Measurements from ENCODE around the gene QRICH1.

QRICH1 gene

GRCh38 chr3:49081429-49081828 lies 12.4 kb downstream of the QRICH1 start:
- peaks cover 34% of the 10 kb centered on the region for H3K36me3 ChIP-seq
- TF ChIP-seq CTCF (IDR thresholded peaks at IDR 0.05; ENCODE audit: low read depth, low read length): no peak
- H3K27me3 ChIP-seq (ENCODE audit: insufficient read depth, low read depth, severe bottlenecking): no peaks in the 10 kb centered on the region
- no peak overlapping the region for H3K27ac ChIP-seq
- no peak for DNase-seq
- no peaks in the 10 kb centered on the region for H3K9me3 ChIP-seq (ENCODE audit: severe bottlenecking)
- no peak overlapping the region for H3K4me3 ChIP-seq (ENCODE audit: low read depth, low read length)

DNA sequence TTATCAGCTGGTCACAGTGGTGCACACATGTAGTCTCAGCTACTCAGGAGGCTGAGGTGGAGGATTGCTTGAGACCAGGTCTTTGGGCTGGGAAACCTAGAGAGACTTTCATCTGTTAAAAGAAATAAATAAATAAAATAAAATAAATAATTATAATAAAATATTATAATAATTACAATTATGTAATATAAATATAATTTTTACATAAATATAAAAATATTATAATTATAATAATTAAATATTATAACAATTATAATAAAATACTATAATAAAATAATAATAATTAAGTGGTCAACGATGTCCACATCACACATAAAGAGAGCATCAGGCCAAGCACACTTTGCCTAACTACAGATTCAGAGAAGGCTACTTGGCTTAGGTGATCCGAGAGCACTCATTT lies 14.6 kb downstream of the QRICH1 start:
- Histone ChIP-seq H3K4me3 (ENCODE audit: low read depth, low read length) (no peak overlapping the region), H3K27me3 (ENCODE audit: insufficient read depth, low read depth, severe bottlenecking) (no peaks in the 10 kb centered on the region), H3K27ac (no peak overlapping the region), H3K36me3 (peaks cover 50% of the 10 kb centered on the region), H3K9me3 (ENCODE audit: severe bottlenecking) (no peaks in the 10 kb centered on the region)
- DNase-seq: no peak
- no peak for TF ChIP-seq CTCF (IDR thresholded peaks at IDR 0.05; ENCODE audit: low read depth, low read length)

- Histone ChIP-seq H3K27ac (no peak overlapping the region), H3K4me3 (ENCODE audit: low read depth, low read length) (no peak overlapping the region), H3K9me3 (ENCODE audit: severe bottlenecking) (no peaks in the 10 kb centered on the region), H3K36me3 (peaks cover 71% of the 10 kb centered on the region), H3K27me3 (ENCODE audit: insufficient read depth, low read depth, severe bottlenecking) (no peaks in the 10 kb centered on the region)
- no peak for DNase-seq
- no peak for TF ChIP-seq CTCF (IDR thresholded peaks at IDR 0.05; ENCODE audit: low read depth, low read length)
These were observed 17.2 kb downstream of the QRICH1 start for GRCh38 chr3:49076646-49077045.

- peaks cover 77% of the 10 kb centered on the region for H3K36me3 ChIP-seq
- no peak for TF ChIP-seq CTCF (IDR thresholded peaks at IDR 0.05; ENCODE audit: low read depth, low read length)
These were observed 17.8 kb downstream of the QRICH1 start for GRCh38 chr3:49076116-49076515.

GRCh38 chr3:49058011-49058410 lies 35.9 kb downstream of the QRICH1 start:
- Histone ChIP-seq H3K27me3 (ENCODE audit: insufficient read depth, low read depth, severe bottlenecking) (no peaks in the 10 kb centered on the region), H3K9me3 (ENCODE audit: severe bottlenecking) (no peaks in the 10 kb centered on the region), H3K4me3 (ENCODE audit: low read depth, low read length) (no peak overlapping the region), H3K27ac (no peak overlapping the region), H3K36me3 (peaks cover 87% of the 10 kb centered on the region)
- DNase-seq: no peak
- no peak for TF ChIP-seq CTCF (IDR thresholded peaks at IDR 0.05; ENCODE audit: low read depth, low read length)

More at GRCh38 chr3:49076116-49076515, 17.8 kb downstream of the QRICH1 start:
- H3K4me3 ChIP-seq (ENCODE audit: low read depth, low read length): no peak overlapping the region
- H3K27ac ChIP-seq: no peak overlapping the region
- no peaks in the 10 kb centered on the region for H3K9me3 ChIP-seq (ENCODE audit: severe bottlenecking)
- H3K27me3 ChIP-seq (ENCODE audit: insufficient read depth, low read depth, severe bottlenecking): no peaks in the 10 kb centered on the region
- no peak for DNase-seq

GRCh38 chr3:49057268-49057667 lies 36.6 kb downstream of the QRICH1 start:
- Histone ChIP-seq H3K27me3 (ENCODE audit: insufficient read depth, low read depth, severe bottlenecking) (no peaks in the 10 kb centered on the region), H3K36me3 (peaks cover 87% of the 10 kb centered on the region), H3K27ac (no peak overlapping the region), H3K9me3 (ENCODE audit: severe bottlenecking) (no peaks in the 10 kb centered on the region), H3K4me3 (ENCODE audit: low read depth, low read length) (no peak overlapping the region)
- DNase-seq: no peak
- no peak for TF ChIP-seq CTCF (IDR thresholded peaks at IDR 0.05; ENCODE audit: low read depth, low read length)

All from WERI-Rb-1 (cell line).